Thyroid gland (tissue), 4 donors: ENCODE results near the gene NPW.

Experiments
- POLR2A ChIP-seq, 2 donors: fragments of 450-650 bp; IDR thresholded peaks; one replicate each; pipeline ENCODE4 v1.6.1; 2017; ENCODE audit warnings: antibody characterized with exemption in 2 of 2, mild to moderate bottlenecking in 2 of 2, moderate library complexity in 1 of 2
- TF ChIP-seq, protein P1 (sequence below), 6 experiments: fragments of 200-600 bp in 3 of 6; fragments of 450-650 bp in 3 of 6; sonication (generic) in 3 of 6; IDR thresholded peaks; one replicate each; pipeline ENCODE4 v1.5.1; 2016 to 2019; ENCODE audit warnings: antibody characterized with exemption in 6 of 6, mild to moderate bottlenecking in 2 of 6, inconsistent platforms in 1 of 6, moderate library complexity in 1 of 6

DNA sequence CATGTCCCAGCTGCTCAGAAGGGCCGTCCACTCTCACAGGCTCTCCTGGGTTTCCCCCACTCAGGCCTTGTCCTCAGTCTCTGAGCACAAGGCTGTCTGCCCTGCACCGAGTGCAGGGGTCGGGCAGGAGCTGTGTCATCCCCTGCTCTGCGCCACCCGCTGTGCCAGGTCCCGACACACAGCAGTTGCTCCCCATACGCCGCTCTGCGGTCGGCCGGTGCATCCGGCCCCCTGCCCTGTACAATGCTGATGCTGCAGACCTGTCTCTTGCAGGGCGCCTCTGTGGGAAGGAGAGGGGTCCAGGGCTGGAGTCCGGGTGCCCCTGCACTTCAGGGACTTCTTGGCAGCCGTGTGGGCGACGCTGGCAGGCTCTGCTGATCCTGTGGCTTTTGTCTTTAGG, 34.3 kb downstream of the NPW start:
- no peak for TF ChIP-seq POLR2A (IDR thresholded peaks at IDR 0.05)
- TF ChIP-seq, protein P1, sequence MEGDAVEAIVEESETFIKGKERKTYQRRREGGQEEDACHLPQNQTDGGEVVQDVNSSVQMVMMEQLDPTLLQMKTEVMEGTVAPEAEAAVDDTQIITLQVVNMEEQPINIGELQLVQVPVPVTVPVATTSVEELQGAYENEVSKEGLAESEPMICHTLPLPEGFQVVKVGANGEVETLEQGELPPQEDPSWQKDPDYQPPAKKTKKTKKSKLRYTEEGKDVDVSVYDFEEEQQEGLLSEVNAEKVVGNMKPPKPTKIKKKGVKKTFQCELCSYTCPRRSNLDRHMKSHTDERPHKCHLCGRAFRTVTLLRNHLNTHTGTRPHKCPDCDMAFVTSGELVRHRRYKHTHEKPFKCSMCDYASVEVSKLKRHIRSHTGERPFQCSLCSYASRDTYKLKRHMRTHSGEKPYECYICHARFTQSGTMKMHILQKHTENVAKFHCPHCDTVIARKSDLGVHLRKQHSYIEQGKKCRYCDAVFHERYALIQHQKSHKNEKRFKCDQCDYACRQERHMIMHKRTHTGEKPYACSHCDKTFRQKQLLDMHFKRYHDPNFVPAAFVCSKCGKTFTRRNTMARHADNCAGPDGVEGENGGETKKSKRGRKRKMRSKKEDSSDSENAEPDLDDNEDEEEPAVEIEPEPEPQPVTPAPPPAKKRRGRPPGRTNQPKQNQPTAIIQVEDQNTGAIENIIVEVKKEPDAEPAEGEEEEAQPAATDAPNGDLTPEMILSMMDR (IDR thresholded peaks at IDR 0.05): no peak
